Body of pancreas (tissue), 4 donors: ENCODE results near the gene PHKA1.

ENCODE experiments used
- CTCF ChIP-seq, 7 experiments: fragments of 450-650 bp in 4 of 7; fragments of 200-600 bp in 3 of 7; sonication (generic) in 3 of 7; IDR thresholded peaks; one replicate each; pipeline ENCODE4 v1.5.1; 2016 to 2019; ENCODE audit warnings: antibody characterized with exemption in 7 of 7
- POLR2A ChIP-seq, 3 donors: fragments of 450-650 bp; IDR thresholded peaks; one replicate each; pipeline ENCODE4 v1.6.1; 2016; ENCODE audit warnings: antibody characterized with exemption in 3 of 3, mild to moderate bottlenecking in 2 of 3

GRCh38 chrX:72683631-72684030, 30.5 kb downstream of the PHKA1 start:
- TF ChIP-seq CTCF (IDR thresholded peaks at IDR 0.05) (no peak), POLR2A (IDR thresholded peaks at IDR 0.05) (no peak)
